Ishikawa (cell line): ENCODE measurements around the gene BNIP5.

Experiments used
- EGR1 ChIP-seq: IDR thresholded peaks from 2 replicates; pipeline ENCODE4 v1.6.1; 2012
- EP300 ChIP-seq: IDR thresholded peaks from 2 replicates; pipeline ENCODE4 v1.6.1; 2012; ENCODE audit warnings: borderline replicate concordance
- TAF1 ChIP-seq: IDR thresholded peaks from 2 replicates; pipeline ENCODE4 v1.6.1; 2012; ENCODE audit warnings: low read depth, mild to moderate bottlenecking
- TCF12 ChIP-seq: IDR thresholded peaks from 2 replicates; pipeline ENCODE4 v1.6.1; 2012; ENCODE audit warnings: low read depth
- TEAD4 ChIP-seq: IDR thresholded peaks from 2 replicates; pipeline ENCODE4 v1.6.1; 2012
- USF1 ChIP-seq: IDR thresholded peaks from 2 replicates; pipeline ENCODE4 v1.6.1; 2012
- TF ChIP-seq, protein P1 (sequence below): IDR thresholded peaks from 2 replicates; pipeline ENCODE4 v1.6.1; 2012

DNA sequence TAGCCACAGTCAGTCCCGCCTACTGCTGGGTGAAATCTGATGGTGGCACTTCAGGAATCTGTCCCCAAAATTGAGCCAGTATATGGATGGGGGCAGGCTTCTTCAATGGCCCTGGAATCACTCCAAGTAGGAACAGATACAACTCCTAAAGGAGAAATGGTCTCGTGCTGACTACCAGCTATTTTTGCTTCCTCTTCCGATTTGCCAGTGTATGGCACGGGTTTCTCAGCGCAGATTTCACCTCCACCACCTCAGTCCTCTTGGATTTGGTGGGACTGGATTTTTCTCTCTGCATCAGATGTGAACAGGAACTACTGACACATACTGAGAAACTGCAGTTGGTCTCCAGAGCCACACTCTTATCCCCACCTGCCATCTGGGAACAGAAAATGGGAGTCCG, 39.6 kb downstream of the BNIP5 start:
- TF ChIP-seq EGR1 (no peak), TEAD4 (no peak), USF1 (no peak), EP300 (no peak), TAF1 (no peak), TCF12 (no peak)
- TF ChIP-seq, protein P1, sequence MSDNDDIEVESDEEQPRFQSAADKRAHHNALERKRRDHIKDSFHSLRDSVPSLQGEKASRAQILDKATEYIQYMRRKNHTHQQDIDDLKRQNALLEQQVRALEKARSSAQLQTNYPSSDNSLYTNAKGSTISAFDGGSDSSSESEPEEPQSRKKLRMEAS, result no peak
